SKM-1 (cell line): ENCODE data around the gene OR4F15.
"Not testable (repeated sequence)": the region's sequence is repeated elsewhere in the genome, so short reads cannot be mapped to it uniquely, and the experiment has no call there.

Experiments used
- DNase-seq: peaks from one replicate; lab custom pipeline; 2025; ENCODE audit not compliant: unreplicated experiment; lab: John Stamatoyannopoulos, UW

The OR4F15 gene

GRCh38 chr15:101811902-101812301 lies at the start of gene OR4F15:
Gene OR4F15 (plus strand): TSS chr15:101812202. CDS start chr15:101818187, 5,985 bp downstream.
- no peak for DNase-seq

- not testable (repeated sequence) for DNase-seq
Measured at GRCh38 chr15:101764669-101765339, 47.2 kb upstream of the OR4F15 start.

DNA sequence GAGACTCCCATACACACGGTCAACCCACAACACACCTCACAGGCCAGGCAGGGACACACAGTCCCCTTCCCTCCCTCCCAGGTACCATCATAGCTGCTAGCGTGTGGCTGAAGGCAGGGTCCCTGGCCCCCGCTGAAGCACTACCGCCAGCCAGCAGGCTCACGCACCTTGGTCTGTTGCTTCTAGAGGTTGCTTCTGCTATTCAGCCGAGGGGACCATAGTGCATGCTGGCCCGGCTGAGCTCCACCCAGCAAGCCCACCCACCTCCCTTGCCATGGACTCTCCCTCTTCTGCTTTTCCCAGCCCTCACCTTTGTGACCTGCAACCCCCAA lies 46.7 kb upstream of the OR4F15 start:
- not testable (repeated sequence) for DNase-seq

GRCh38 chr15:101765772-101766456 lies 46.1 kb upstream of the OR4F15 start:
- no peak for DNase-seq

- DNase-seq = not testable (repeated sequence)
Measured at GRCh38 chr15:101767083-101767640, 44.8 kb upstream of the OR4F15 start.

- no peak for DNase-seq
Measured at GRCh38 chr15:101772921-101773320, 39.1 kb upstream of the OR4F15 start.

GRCh38 chr15:101773496-101774100 lies 38.4 kb upstream of the OR4F15 start:
- DNase-seq = no peak

- no peak for DNase-seq
Measured at GRCh38 chr15:101775136-101775535, 36.9 kb upstream of the OR4F15 start.

DNA sequence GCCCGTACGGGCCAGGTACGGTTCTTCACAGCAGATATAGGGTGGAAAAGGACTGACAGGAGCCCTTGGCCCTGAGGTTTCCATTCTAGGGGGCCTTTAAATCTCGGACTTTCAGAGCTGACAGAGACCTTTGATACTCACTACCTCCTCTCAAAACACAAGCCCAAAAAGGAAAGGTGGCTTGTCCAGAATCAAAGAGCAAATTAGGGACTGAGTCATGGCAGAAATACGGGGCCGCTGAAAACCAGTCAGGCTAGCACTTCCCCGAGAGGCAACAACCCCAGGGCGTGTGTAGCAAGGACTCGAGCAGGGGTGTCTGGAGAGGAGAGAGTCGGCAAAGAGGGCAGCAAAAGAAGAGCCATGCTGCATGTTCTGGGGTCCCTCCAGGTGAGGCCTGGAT lies 33.4 kb upstream of the OR4F15 start:
- not testable (repeated sequence) for DNase-seq

- DNase-seq = not testable (repeated sequence)
Measured at GRCh38 chr15:101780225-101780624, 31.8 kb upstream of the OR4F15 start.

- no peak for DNase-seq
Measured at GRCh38 chr15:101781928-101782327, 30.1 kb upstream of the OR4F15 start.

DNA sequence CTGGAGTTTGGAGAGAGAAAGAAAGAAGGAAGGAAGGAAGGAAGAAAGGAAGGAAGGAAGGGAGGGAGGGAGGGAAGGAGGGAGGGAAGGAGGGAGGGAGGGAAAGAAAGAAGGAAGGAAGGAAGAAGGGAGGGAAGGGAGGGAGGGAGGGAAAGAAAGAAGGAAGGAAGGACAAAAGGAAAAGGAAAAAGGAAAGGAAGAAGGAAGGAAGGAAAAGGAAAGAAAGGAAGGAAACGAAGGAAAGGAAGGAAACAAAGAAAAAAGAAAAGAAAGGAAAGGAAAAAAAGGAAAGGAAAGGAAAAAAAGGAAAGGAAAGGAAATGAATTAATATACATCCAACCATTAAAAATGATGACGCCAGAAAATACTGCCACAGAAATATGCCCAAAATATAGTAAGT lies 27.4 kb upstream of the OR4F15 start:
- no peak for DNase-seq

GRCh38 chr15:101786422-101786821 lies 25.6 kb upstream of the OR4F15 start:
- DNase-seq = not testable (repeated sequence)

DNA sequence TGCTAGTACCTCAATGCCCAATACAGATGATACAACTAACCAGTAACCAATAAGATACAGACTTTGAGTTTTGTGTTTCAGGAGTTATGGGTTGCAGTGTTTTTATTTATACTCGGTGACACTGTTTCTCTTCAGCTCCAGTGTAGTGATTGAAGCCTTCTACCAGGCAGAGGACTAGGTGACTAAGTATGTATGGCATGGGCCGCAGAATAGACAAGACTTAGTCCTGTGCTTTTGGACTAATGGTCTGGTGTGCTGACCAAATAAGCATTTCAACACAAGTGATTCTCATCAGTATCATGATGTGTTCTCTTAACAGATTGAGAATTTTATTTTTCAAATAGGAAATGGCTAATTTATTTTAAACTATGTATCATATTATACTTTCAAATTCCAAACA lies 24.0 kb upstream of the OR4F15 start:
- not testable (repeated sequence) for DNase-seq

DNA sequence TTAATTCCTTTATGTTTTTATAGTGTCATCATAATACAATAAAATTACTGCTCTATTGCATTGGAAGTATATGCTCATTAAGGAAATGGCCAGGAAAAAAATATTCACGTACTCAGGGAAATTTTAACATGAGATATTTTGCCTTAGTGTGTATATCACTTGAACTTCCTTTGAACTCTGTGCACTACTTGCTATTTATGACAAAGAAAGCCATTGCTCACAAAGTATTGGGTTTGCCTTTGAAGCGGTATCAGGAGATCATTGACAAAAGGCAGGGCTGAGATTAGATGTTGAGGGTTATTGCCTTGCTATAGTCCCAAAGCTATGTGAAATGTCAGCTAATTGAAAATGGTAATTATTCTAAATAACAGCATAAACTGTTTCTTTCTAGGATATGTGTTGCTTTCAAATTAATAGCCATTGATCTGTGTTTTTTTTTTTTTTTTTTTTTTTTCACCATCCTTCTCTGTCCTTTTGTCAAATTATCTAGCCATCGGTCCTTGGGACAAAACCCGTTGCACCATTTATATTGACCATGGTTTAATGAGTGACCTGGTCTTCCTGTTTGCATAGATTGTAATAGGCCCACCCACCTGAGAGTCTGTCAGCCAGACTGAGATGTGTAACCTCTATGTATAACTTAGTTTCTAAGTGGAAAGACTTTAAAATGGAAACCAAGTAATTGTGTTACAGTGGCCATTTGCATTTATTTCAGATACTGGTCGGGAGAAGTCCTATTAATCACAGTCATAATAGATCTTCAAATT lies 23.3 kb upstream of the OR4F15 start:
- not testable (repeated sequence) for DNase-seq

DNA sequence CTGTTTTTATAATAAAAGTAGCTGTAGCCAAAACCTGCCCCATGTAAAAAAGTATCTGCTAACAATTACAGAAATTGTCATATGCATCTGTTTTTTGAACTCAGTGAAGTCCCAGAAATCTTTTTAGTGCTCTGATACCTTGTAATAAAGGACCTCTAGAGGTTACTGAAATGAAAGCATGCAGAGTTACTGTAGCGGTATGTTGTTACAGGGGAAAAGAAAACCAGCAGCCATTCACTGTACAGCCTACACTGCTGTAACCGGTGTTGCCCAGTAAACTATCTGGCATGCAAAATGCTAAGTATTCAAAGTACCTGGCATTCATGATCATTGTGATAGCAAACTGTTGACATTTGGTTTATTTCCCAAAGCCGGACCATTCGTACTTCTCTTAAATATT lies 21.3 kb upstream of the OR4F15 start:
- not testable (repeated sequence) for DNase-seq

GRCh38 chr15:101793981-101794380 lies 18.0 kb upstream of the OR4F15 start:
- DNase-seq = not testable (repeated sequence)

DNA sequence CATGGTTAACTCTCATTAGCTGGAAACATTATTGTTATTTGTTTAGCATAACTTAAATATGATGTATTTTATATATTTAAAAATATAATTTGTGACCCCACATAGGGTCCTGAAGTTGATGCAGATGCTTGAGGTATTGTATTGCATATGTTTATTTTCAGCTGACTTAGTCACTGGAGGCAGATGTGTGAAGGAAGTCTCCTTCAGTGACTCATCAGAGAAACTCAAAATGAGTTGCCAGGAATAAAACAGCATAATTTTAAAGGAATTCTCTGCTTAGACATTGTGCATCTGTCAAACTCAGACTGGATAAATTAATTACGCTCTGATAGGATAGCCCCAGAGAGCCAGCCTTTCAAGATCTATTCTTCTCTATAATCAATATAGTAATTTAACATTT lies 16.5 kb upstream of the OR4F15 start:
- no peak for DNase-seq

DNA sequence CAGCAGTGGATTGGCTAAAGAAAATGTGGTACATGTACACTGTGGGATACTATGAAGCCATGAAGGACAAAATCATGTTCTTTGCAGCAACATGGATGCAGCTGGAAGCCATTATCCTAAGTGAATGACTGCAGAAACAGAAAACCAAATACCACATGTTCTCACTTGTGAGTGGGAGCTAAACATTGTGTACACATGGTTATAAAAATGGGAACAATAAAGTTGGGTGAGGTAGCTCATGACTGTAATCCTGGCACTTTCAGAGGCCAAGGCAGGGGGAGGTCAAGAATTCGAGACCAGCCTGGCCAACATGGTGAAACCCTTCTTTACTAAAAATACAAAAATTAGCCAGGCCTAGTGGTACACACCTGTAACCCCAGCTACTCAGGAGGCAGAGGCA lies 12.3 kb upstream of the OR4F15 start:
- no peak for DNase-seq

DNA sequence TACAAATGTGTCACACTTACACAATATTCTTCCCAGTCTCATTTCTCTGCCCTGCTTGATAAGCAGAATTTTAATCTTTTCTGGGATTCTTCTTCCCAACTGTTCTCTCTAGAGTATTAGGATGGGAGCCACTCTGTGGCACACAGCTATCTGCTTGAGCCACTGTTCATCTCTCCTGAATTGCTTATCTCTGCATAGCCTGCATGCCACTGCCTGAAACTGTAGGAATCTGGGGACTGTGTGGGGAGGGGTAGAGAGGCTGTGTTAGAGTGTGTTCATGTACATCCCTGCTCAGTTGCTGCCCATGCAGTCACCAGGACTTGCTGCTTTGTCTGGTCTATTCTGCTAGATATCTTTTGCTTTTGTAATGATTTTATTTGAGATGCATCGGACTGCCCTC lies 11.0 kb upstream of the OR4F15 start:
- no peak for DNase-seq

GRCh38 chr15:101803209-101803608 lies 8.8 kb upstream of the OR4F15 start, which contains the start of gene OR4F6:
Gene OR4F6 (plus strand): TSS chr15:101803509. CDS start chr15:101805720, 2,211 bp downstream.
- DNase-seq = no peak
